ENCODE measurements around the gene BRSK2.

- TF ChIP-seq CTCF (conservative IDR thresholded peaks at IDR 0.05 in 1 of 2, IDR thresholded peaks at IDR 0.05 in 1 of 2; ENCODE audit: extremely low read depth in 1 of 2, insufficient read depth in 1 of 2, low read depth in 1 of 2, low read length in 2 of 2), result no peak
- no peak for TF ChIP-seq EZH2 (IDR thresholded peaks at IDR 0.05; ENCODE audit: borderline replicate concordance, low read length)
These were observed 77.0 kb downstream of the BRSK2 start for GRCh38 chr11:1466784-1467183.
